SJCRH30 (cell line): ENCODE measurements around the gene MRPL3. TPM values are rescaled to one million over a fixed set of nuclear protein-coding genes. Genes with fewer than 3 reads are reported as not detected.
"Not testable (repeated sequence)": the region's sequence is repeated elsewhere in the genome, so short reads cannot be mapped to it uniquely, and the experiment has no call there.

ENCODE experiments used
- DNase-seq, 2 experiments: peaks; one replicate each; pipeline ENCODE4 v3.0.0-alpha.2; 2015 to 2020
- H3K27ac ChIP-seq: fragments of 250-450 bp; sonication (Bioruptor Pico); 2 replicates; pipeline ENCODE4 v1.5.1; 2020; ENCODE audit warnings: mild to moderate bottlenecking, moderate library complexity
- H3K27me3 ChIP-seq: fragments of 250-450 bp; sonication (Bioruptor Pico); 2 replicates; pipeline ENCODE4 v1.5.1; 2020; ENCODE audit warnings: mild to moderate bottlenecking, moderate library complexity
- H3K36me3 ChIP-seq: fragments of 250-450 bp; sonication (Bioruptor Pico); 2 replicates; pipeline ENCODE4 v1.5.1; 2020; ENCODE audit warnings: mild to moderate bottlenecking, moderate library complexity
- H3K4me1 ChIP-seq: fragments of 250-450 bp; sonication (Bioruptor Pico); 2 replicates; pipeline ENCODE4 v1.5.1; 2020; ENCODE audit warnings: mild to moderate bottlenecking, moderate library complexity
- H3K4me3 ChIP-seq: fragments of 250-450 bp; sonication (Bioruptor Pico); 2 replicates; pipeline ENCODE4 v1.5.1; 2020; ENCODE audit warnings: mild to moderate bottlenecking, moderate library complexity
- H3K9me3 ChIP-seq: fragments of 250-450 bp; sonication (Bioruptor Pico); replicated peaks from 2 replicates; pipeline ENCODE4 v1.5.1; 2020; ENCODE audit warnings: mild to moderate bottlenecking, moderate library complexity
- total RNA-seq: library from RNA; depleted of rRNA; stranded (reverse); fragments of >200 nt; shearing (Covaris generic); gene quantifications from 2 replicates; pipeline ENCODE4 v1.2.3, GENCODE V29; 2014

Gene MRPL3
- total RNA-seq, 1 experiment from 2014 or later = 209 TPM

- H3K27ac ChIP-seq = no peak overlapping the region
- 0 out of 2 replicates have a peak, but pooled peaks cover 3% of the 10 kb centered on the region for H3K27me3 ChIP-seq
- H3K36me3 ChIP-seq = no peaks in the 10 kb centered on the region
- DNase-seq = no peak
- H3K4me1 ChIP-seq = no peaks in the 10 kb centered on the region
- no peaks in the 10 kb centered on the region for H3K9me3 ChIP-seq
- H3K4me3 ChIP-seq = no peak overlapping the region
These were observed 29.9 kb upstream of the MRPL3 start for GRCh38 chr3:131532645-131533044.

GRCh38 chr3:131530843-131531242, 28.1 kb upstream of the MRPL3 start:
- no peak overlapping the region for H3K27ac ChIP-seq
- no peaks in the 10 kb centered on the region for H3K9me3 ChIP-seq
- no peaks in the 10 kb centered on the region for H3K4me1 ChIP-seq
- DNase-seq = no peak
- no peaks in the 10 kb centered on the region for H3K36me3 ChIP-seq
- no peak overlapping the region for H3K4me3 ChIP-seq
- H3K27me3 ChIP-seq = 0 out of 2 replicates have a peak, but pooled peaks cover 3% of the 10 kb centered on the region

GRCh38 chr3:131530388-131530787, 27.6 kb upstream of the MRPL3 start:
- Histone ChIP-seq H3K36me3 (no peaks in the 10 kb centered on the region), H3K27me3 (0 out of 2 replicates have a peak, but pooled peaks cover 3% of the 10 kb centered on the region), H3K4me3 (no peak overlapping the region)

DNA sequence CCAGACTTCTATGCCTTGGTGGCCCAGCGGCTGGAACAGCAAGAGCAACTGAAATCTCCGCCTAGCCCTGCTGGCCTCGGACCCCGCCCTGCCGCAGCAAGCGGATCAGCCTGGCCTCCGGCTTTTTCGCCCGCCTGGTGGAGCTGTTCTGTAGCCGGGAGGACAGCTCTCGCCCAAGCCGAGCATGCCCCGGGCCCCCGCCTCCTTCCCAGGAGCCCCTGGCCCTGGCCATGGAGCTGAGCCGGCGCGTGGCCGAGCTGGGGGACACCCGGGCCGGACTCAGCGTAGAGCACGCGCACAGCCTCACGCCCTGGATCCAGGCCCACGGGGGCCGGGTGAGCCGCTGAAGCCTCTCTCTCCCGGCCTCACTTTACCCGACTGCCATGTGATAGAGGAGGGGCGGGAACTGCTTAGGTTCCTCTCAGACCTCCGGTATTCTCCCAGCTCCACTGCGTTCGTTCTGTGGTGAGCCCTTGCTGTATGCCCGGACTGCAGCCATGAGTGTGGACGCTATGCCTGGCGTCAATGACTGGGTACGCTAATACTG, 24.1 kb upstream of the MRPL3 start:
- Histone ChIP-seq H3K27me3 (0 out of 2 replicates have a peak, but pooled peaks cover 3% of the 10 kb centered on the region), H3K4me1 (no peaks in the 10 kb centered on the region), H3K4me3 (peak overlapping the region; percentile 36), H3K27ac (no peak overlapping the region), H3K36me3 (no peaks in the 10 kb centered on the region), H3K9me3 (no peaks in the 10 kb centered on the region)
- DNase-seq = peak; percentile 50 to 55

More at GRCh38 chr3:131530388-131530787, 27.6 kb upstream of the MRPL3 start:
- no peak for DNase-seq
- Histone ChIP-seq H3K4me1 (no peaks in the 10 kb centered on the region), H3K9me3 (no peaks in the 10 kb centered on the region), H3K27ac (no peak overlapping the region)

GRCh38 chr3:131518680-131519079, 15.9 kb upstream of the MRPL3 start:
- H3K27me3 ChIP-seq = no peaks in the 10 kb centered on the region; the same call in 1 of the 2 replicates
- H3K27ac ChIP-seq = no peak overlapping the region
- DNase-seq = no peak
- H3K4me3 ChIP-seq = no peak overlapping the region
- H3K36me3 ChIP-seq = no peaks in the 10 kb centered on the region
- no peaks in the 10 kb centered on the region for H3K9me3 ChIP-seq
- no peaks in the 10 kb centered on the region for H3K4me1 ChIP-seq

DNA sequence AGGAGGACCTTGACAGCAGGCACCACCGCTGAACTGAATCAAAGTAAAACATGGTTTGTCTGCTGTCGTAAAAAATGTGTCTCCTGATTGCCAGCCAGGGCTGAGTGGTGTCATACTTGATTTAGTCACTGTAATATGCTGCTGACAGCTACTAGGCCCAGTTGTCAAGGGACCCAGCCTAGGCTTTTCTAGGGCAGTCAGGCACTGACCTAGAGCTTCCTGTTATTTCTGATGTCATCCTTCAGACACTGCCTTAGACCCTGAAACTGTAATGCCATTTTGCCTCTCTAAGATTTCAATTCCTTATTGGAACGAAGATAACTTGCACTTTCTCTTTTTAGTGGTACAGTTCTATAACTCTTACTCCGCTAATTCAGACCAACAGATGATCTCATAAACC, 2.6 kb upstream of the MRPL3 start:
- Histone ChIP-seq H3K4me3 (no peak overlapping the region), H3K4me1 (0 out of 2 replicates have a peak, but pooled peaks cover 7% of the 10 kb centered on the region), H3K27ac (no peak overlapping the region), H3K9me3 (no peaks in the 10 kb centered on the region), H3K36me3 (peaks cover 10% of the 10 kb centered on the region), H3K27me3 (no peaks in the 10 kb centered on the region; the same call in 1 of the 2 replicates)
- no peak for DNase-seq

DNA sequence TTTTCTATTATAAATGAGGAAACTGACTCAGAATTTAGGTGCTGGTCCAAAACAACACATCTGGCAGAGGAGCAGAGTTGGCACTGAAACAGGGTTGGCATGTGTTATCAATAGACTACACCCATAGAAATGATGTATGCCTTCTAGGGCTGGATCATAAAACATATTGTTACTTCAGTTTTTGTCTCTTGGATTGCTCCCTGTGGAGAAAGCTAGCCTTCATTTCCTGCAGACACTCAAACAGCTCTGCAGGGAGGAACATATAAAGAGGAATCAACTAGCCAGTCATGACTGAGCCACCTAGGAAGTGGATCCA, 507 bp upstream of the MRPL3 start:
- no peak for DNase-seq
- Histone ChIP-seq H3K36me3 (peaks cover 27% of the 10 kb centered on the region), H3K27me3 (no peaks in the 10 kb centered on the region; the same call in 1 of the 2 replicates), H3K27ac (no peak overlapping the region), H3K4me3 (peak overlapping the region; percentile 92), H3K4me1 (0 out of 2 replicates have a peak, but pooled peaks cover 7% of the 10 kb centered on the region), H3K9me3 (no peaks in the 10 kb centered on the region)

DNA sequence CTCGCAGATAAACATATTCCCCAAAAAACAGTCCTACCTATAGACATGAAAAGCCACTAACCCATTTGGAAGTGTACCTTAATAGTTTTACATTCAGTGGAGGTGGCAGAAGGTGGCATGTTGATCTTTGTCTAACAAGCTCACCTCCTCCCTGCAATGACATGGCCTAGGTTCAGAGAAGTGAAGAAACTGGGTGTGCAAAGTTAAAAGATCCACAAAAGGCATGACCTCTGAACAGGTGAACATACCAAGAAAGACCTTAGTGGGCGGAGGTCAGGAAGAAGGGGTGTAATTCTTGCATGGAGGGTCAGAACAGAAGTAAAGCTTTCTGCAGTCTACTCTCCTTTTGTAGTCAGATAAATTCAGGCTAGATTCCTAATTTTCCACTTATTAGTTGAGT, 822 bp downstream of the MRPL3 start:
- no peaks in the 10 kb centered on the region; the same call in 1 of the 2 replicates for H3K27me3 ChIP-seq
- H3K4me1 ChIP-seq = 0 out of 2 replicates have a peak, but pooled peaks cover 7% of the 10 kb centered on the region
- H3K4me3 ChIP-seq = peak overlapping the region; percentile 92
- H3K9me3 ChIP-seq = no peaks in the 10 kb centered on the region
- peak in 1 of 2 experiments; percentile 12 for DNase-seq
- peak overlapping the region; percentile 85 for H3K27ac ChIP-seq
- peaks cover 38% of the 10 kb centered on the region for H3K36me3 ChIP-seq

- no peak for DNase-seq
- Histone ChIP-seq H3K9me3 (no peaks in the 10 kb centered on the region), H3K4me1 (no peaks in the 10 kb centered on the region), H3K27me3 (no peaks in the 10 kb centered on the region), H3K4me3 (no peak overlapping the region), H3K27ac (no peak overlapping the region), H3K36me3 (peaks cover 78% of the 10 kb centered on the region)
These were observed 8.1 kb downstream of the MRPL3 start for GRCh38 chr3:131494706-131495105.

DNA sequence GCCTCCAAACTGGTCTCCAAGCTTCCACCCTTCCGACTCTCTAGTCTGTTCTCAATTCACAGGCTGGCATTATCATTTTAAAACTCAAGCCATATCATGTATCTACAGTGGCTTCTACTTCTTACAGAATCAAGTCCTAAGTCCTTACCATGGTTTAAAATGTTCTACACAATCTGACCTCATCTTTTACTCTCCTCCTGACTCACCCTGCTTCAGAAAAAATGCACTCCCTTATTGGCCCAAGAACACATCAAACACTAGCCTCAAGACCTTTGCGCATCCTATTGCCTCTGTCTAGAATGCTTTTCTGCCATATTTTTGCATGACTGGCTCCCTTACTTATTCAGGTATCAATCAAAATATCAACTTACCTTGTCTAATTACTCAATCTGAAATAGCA, 11.0 kb downstream of the MRPL3 start:
- H3K4me3 ChIP-seq = no peak overlapping the region
- H3K9me3 ChIP-seq = no peaks in the 10 kb centered on the region
- DNase-seq = no peak
- H3K27me3 ChIP-seq = no peaks in the 10 kb centered on the region
- H3K4me1 ChIP-seq = no peaks in the 10 kb centered on the region
- H3K27ac ChIP-seq = no peak overlapping the region
- peaks cover 85% of the 10 kb centered on the region for H3K36me3 ChIP-seq

GRCh38 chr3:131491084-131491483, 11.7 kb downstream of the MRPL3 start:
- H3K36me3 ChIP-seq = peaks cover 83% of the 10 kb centered on the region
- H3K27me3 ChIP-seq = no peaks in the 10 kb centered on the region
- no peak for DNase-seq
- H3K4me1 ChIP-seq = no peaks in the 10 kb centered on the region
- H3K4me3 ChIP-seq = no peak overlapping the region
- H3K27ac ChIP-seq = no peak overlapping the region
- H3K9me3 ChIP-seq = no peaks in the 10 kb centered on the region

GRCh38 chr3:131486545-131486944, 16.2 kb downstream of the MRPL3 start:
- not testable (repeated sequence) for DNase-seq, H3K4me1 ChIP-seq, H3K27me3 ChIP-seq, H3K9me3 ChIP-seq, H3K27ac ChIP-seq, H3K4me3 ChIP-seq
- peaks cover 73% of the 10 kb centered on the region for H3K36me3 ChIP-seq

DNA sequence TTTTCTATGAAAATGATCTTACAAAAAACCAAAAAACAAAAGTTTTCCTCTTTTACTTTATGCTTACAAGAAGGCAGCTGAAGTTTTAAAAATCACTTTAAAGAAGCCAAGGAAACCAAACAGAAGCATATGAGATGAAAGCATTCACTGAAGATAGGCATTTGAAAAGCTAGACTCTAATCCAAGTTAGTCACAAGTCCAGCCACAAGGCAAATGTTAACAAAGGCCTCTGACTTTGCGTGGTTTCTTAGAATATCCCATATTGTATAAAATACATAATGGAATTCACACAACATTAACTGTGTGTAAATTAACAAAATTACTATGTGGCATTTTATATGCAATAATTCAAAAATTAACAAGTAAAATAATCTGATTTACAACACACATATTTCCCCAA, 17.7 kb downstream of the MRPL3 start:
- DNase-seq = no peak
- Histone ChIP-seq H3K4me3 (no peak overlapping the region), H3K36me3 (peaks cover 82% of the 10 kb centered on the region), H3K27ac (no peak overlapping the region), H3K9me3 (no peaks in the 10 kb centered on the region), H3K4me1 (no peaks in the 10 kb centered on the region), H3K27me3 (no peaks in the 10 kb centered on the region)

DNA sequence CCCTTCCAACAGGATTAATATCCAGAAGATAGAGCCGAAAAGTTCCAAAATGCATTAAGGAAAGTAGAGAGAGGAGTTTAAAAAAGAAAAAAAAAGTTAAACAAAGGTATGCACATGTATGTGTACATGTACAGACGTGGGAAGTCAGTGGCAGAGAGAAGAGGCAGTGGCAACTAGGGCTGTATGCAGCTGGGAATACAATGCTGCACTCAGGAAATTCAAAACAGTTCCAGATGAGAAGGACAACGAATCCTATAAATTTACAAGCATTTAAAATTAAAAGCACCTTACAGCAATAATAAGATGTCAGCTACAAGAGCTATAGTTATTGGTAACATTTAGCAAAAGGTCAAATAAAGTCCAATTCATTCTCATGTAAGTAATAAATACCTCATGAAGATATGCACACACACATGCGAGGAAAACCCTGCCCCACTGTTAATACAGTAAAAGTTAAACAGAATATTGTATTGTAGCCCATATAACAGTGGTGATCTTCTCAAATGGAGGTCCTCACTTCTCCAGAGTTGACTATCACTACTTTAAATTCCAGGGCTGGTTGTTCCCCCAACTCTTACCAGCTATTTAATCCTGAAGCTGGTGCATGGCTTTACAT, 18.2 kb downstream of the MRPL3 start:
- Histone ChIP-seq H3K9me3 (no peaks in the 10 kb centered on the region), H3K27ac (no peak overlapping the region), H3K4me3 (no peak overlapping the region), H3K4me1 (no peaks in the 10 kb centered on the region), H3K36me3 (peaks cover 81% of the 10 kb centered on the region), H3K27me3 (no peaks in the 10 kb centered on the region)
- no peak for DNase-seq

DNA sequence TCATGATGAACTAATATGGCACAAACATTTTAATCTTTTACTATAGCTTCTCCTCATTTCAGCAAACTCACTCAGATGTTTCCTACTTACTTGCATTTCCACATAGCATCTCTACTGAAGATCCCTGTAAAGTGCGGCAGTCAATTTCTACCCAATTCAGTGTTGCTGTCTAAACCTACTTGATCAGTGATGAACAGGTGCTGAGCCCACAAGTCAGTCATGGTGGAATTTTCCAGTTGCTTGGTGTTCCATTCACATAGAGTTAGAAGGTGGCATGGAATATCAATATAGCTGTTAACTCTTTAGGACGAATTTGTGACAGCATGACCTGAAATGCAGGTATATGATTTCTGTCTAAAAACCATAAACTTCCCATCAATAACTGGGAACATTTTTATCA, 22.7 kb downstream of the MRPL3 start:
- no peak overlapping the region for H3K27ac ChIP-seq
- H3K4me1 ChIP-seq = no peaks in the 10 kb centered on the region
- no peaks in the 10 kb centered on the region for H3K9me3 ChIP-seq
- peaks cover 59% of the 10 kb centered on the region for H3K36me3 ChIP-seq
- DNase-seq = peak in 1 of 2 experiments; percentile 42
- H3K4me3 ChIP-seq = no peak overlapping the region
- no peaks in the 10 kb centered on the region for H3K27me3 ChIP-seq

DNA sequence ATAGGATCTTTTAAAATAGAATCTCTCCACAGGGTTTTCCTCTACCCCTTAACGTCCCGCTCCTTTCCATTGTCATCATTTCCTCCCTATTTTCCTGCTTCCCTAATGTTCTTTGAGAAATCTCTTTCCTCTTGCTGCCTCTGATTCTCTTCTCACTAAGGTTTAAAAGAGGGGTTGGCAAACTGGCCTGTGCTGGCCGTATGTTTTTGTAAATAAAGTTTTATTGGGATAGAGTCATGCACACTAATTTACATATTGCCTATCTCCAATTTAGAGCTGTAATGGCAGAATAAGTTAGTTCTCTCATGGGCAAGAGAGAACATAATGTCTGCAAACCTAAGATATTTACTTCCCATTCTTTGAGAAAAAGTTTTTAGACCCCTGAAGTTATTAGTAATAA, 25.0 kb downstream of the MRPL3 start:
- no peaks in the 10 kb centered on the region for H3K4me1 ChIP-seq
- H3K27me3 ChIP-seq = no peaks in the 10 kb centered on the region
- DNase-seq = no peak
- H3K27ac ChIP-seq = no peak overlapping the region
- no peak overlapping the region for H3K4me3 ChIP-seq
- H3K36me3 ChIP-seq = peaks cover 50% of the 10 kb centered on the region
- H3K9me3 ChIP-seq = no peaks in the 10 kb centered on the region
